Measurements from ENCODE around the gene GH1. TPM values are rescaled to one million over a fixed set of nuclear protein-coding genes. Genes with fewer than 3 reads are reported as not detected.
A peak's percentile ranks its signal among the peaks of the same experiment; 100 is the strongest.
"Not testable (repeated sequence)": the region's sequence is repeated elsewhere in the genome, so short reads cannot be mapped to it uniquely, and the experiment has no call there.

The GH1 gene
- total and polyA plus RNA-seq, 10 donors, result 0.29 to 1.5 (median 0.72) TPM; not detected in 2

GRCh38 chr17:63916566-63917185, 2.0 kb downstream of the GH1 start:
- H3K27me3 ChIP-seq (replicated peaks in 1 of 7), result no peaks in the 10 kb centered on the region
- intact Hi-C loops (cut with DNase I; ENCODE audit: low total_unique reads), result no loop called here
- TF ChIP-seq POLR2AphosphoS5 (IDR thresholded peaks at IDR 0.05), result no peak
- TF ChIP-seq POLR2A (IDR thresholded peaks at IDR 0.05), result no peak
- TF ChIP-seq CTCF (IDR thresholded peaks at IDR 0.05 in 8 of 11, conservative IDR thresholded peaks at IDR 0.05 in 3 of 11), result peak in 1 of 11 experiments; percentile 17
- peaks cover 13 to 57% (median 31%) of the 10 kb centered on the region in 6 donors for H3K4me1 ChIP-seq
- no peak overlapping the region for H3K27ac ChIP-seq
- no peak for DNase-seq
- 87 to 94% (median 91%) methylated on average over 12 of the region's 12 CpGs for WGBS, 5 donors
- H3K36me3 ChIP-seq, result no peaks in the 10 kb centered on the region
- no peaks in the 10 kb centered on the region for H3K9me3 ChIP-seq
- H3K4me3 ChIP-seq, result no peak overlapping the region

GRCh38 chr17:63915753-63916152, 2.9 kb downstream of the GH1 start:
- H3K36me3 ChIP-seq; intact Hi-C loops (cut with DNase I; ENCODE audit: low total_unique reads); H3K9me3 ChIP-seq; DNase-seq; H3K27me3 ChIP-seq (replicated peaks in 1 of 7); H3K27ac ChIP-seq: not testable (repeated sequence)
- Histone ChIP-seq H3K4me1 (peaks cover 13 to 55% (median 32%) of the 10 kb centered on the region in 6 donors), H3K4me3 (peak overlapping the region in 1 of 8 donors; percentile 24)
- WGBS, 5 donors, result 57 to 72% (median 62%) methylated on average over 10 of the region's 10 CpGs

GRCh38 chr17:63914471-63914870, 4.2 kb downstream of the GH1 start:
- WGBS, 5 donors, result 92 to 98% (median 94%) methylated on average over 7 of the region's 7 CpGs
- no peak overlapping the region for H3K27ac ChIP-seq
- intact Hi-C loops (cut with DNase I; ENCODE audit: low total_unique reads), result loop anchor here (5.0 kb wide), 2 partner anchors 113 to 218 kb away; partner anchors contain the start of gene ERN1
- no peaks in the 10 kb centered on the region for H3K36me3 ChIP-seq
- H3K9me3 ChIP-seq, result no peaks in the 10 kb centered on the region
- H3K4me1 ChIP-seq, result peaks cover 2 to 42% (median 20%) of the 10 kb centered on the region in 6 donors
- no peak for DNase-seq
- H3K27me3 ChIP-seq (replicated peaks in 1 of 7), result peaks cover 0 to 5% (median 0%) of the 10 kb centered on the region in 7 donors
- TF ChIP-seq POLR2A (IDR thresholded peaks at IDR 0.05), result no peak
- TF ChIP-seq POLR2AphosphoS5 (IDR thresholded peaks at IDR 0.05), result no peak
- TF ChIP-seq CTCF (IDR thresholded peaks at IDR 0.05 in 8 of 11, conservative IDR thresholded peaks at IDR 0.05 in 3 of 11), result no peak
- H3K4me3 ChIP-seq, result no peak overlapping the region

GRCh38 chr17:63911657-63912100, 7.0 kb downstream of the GH1 start:
- 34 to 70% (median 41%) methylated on average over 5 to 8 of the region's 8 CpGs for WGBS, 5 donors
- intact Hi-C loops (cut with DNase I; ENCODE audit: low total_unique reads), result loop anchor here (5.0 kb wide), 2 partner anchors 116 to 221 kb away; partner anchors contain the start of gene ERN1
- H3K27me3 ChIP-seq (replicated peaks in 1 of 7), result peaks cover 0 to 5% (median 0%) of the 10 kb centered on the region in 7 donors
- no peaks in the 10 kb centered on the region for H3K36me3 ChIP-seq
- peaks cover 0 to 28% (median 14%) of the 10 kb centered on the region in 6 donors for H3K4me1 ChIP-seq
- no peak for DNase-seq
- no peak overlapping the region for H3K27ac ChIP-seq
- H3K9me3 ChIP-seq, result no peaks in the 10 kb centered on the region
- no peak overlapping the region for H3K4me3 ChIP-seq
- peak; percentile 59 to 96 (median 86) for TF ChIP-seq CTCF (IDR thresholded peaks at IDR 0.05 in 8 of 11, conservative IDR thresholded peaks at IDR 0.05 in 3 of 11)
- TF ChIP-seq POLR2AphosphoS5 (IDR thresholded peaks at IDR 0.05), result no peak
- no peak for TF ChIP-seq POLR2A (IDR thresholded peaks at IDR 0.05)

Measured in spleen (tissue), 11 donors.